Uterus (tissue), 2 donors: ENCODE measurements around the gene RBL2.

ENCODE experiments used
- POLR2A ChIP-seq, 2 donors: fragments of 450-650 bp; IDR thresholded peaks; one replicate each; pipeline ENCODE4 v1.6.1; 2016; ENCODE audit warnings: antibody characterized with exemption in 2 of 2, mild to moderate bottlenecking in 1 of 2, moderate library complexity in 1 of 2
- TF ChIP-seq, protein P1 (sequence below), 4 experiments: fragments of 200-600 bp in 2 of 4; fragments of 450-650 bp in 2 of 4; sonication (generic) in 2 of 4; IDR thresholded peaks; one replicate each; pipeline ENCODE4 v1.5.1; 2016 to 2019; ENCODE audit warnings: antibody characterized with exemption in 4 of 4, mild to moderate bottlenecking in 2 of 4, moderate library complexity in 1 of 4

- TF ChIP-seq, protein P1, sequence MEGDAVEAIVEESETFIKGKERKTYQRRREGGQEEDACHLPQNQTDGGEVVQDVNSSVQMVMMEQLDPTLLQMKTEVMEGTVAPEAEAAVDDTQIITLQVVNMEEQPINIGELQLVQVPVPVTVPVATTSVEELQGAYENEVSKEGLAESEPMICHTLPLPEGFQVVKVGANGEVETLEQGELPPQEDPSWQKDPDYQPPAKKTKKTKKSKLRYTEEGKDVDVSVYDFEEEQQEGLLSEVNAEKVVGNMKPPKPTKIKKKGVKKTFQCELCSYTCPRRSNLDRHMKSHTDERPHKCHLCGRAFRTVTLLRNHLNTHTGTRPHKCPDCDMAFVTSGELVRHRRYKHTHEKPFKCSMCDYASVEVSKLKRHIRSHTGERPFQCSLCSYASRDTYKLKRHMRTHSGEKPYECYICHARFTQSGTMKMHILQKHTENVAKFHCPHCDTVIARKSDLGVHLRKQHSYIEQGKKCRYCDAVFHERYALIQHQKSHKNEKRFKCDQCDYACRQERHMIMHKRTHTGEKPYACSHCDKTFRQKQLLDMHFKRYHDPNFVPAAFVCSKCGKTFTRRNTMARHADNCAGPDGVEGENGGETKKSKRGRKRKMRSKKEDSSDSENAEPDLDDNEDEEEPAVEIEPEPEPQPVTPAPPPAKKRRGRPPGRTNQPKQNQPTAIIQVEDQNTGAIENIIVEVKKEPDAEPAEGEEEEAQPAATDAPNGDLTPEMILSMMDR (IDR thresholded peaks at IDR 0.05) = no peak
- TF ChIP-seq POLR2A (IDR thresholded peaks at IDR 0.05) = no peak
Measured at GRCh38 chr16:53404959-53405358, 29.3 kb upstream of the RBL2 start.
